ENCODE measurements around the gene USP17L30.
"Not testable (repeated sequence)": the region's sequence is repeated elsewhere in the genome, so short reads cannot be mapped to it uniquely, and the experiment has no call there.

USP17L30 gene, protein sequence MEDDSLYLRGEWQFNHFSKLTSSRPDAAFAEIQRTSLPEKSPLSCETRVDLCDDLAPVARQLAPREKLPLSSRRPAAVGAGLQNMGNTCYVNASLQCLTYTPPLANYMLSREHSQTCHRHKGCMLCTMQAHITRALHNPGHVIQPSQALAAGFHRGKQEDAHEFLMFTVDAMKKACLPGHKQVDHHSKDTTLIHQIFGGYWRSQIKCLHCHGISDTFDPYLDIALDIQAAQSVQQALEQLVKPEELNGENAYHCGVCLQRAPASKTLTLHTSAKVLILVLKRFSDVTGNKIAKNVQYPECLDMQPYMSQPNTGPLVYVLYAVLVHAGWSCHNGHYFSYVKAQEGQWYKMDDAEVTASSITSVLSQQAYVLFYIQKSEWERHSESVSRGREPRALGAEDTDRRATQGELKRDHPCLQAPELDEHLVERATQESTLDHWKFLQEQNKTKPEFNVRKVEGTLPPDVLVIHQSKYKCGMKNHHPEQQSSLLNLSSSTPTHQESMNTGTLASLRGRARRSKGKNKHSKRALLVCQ

DNA sequence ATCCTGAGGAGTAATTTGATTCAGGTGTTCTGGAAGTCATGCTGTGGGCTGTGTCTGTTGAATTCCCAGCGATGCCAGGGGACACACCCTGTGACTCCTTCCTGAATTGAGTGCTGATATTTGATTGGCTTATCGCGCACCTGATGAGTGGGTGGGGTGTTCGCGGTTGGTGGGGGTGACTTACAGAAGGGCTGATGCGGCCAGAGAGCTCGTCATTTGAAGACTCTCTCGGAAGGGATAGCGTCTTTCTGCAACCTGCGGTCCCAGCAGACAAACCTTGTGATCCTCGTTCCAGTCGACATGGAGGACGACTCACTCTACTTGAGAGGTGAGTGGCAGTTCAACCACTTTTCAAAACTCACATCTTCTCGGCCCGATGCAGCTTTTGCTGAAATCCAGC, at the start of gene USP17L30:
Gene USP17L30, plus strand, starts transcription at position 301 of the 400 bp plus-strand sequence. Its CDS starts 0 bp downstream, at position 301.
- H3K9me3 ChIP-seq (ENCODE audit: low read length); H3K27me3 ChIP-seq (ENCODE audit: insufficient read depth, low read length); H3K4me3 ChIP-seq (ENCODE audit: low read depth, low read length, poor library complexity, severe bottlenecking); H3K27ac ChIP-seq (ENCODE audit: low read depth, low read length, poor library complexity, severe bottlenecking); H2AFZ ChIP-seq (ENCODE audit: low read length); H3K4me2 ChIP-seq (ENCODE audit: low read length); H3K36me3 ChIP-seq (ENCODE audit: insufficient read depth, low read length); H3K4me1 ChIP-seq (ENCODE audit: insufficient read depth, low read length, severe bottlenecking); H3F3A ChIP-seq (ENCODE audit: insufficient read depth, low read length); H3K79me2 ChIP-seq (ENCODE audit: insufficient read depth, low read length); H3K9ac ChIP-seq (ENCODE audit: low read length); H3K9me2 ChIP-seq (ENCODE audit: low read depth, low read length); H4K20me1 ChIP-seq (ENCODE audit: insufficient read depth, low read length): not testable (repeated sequence)

DNA sequence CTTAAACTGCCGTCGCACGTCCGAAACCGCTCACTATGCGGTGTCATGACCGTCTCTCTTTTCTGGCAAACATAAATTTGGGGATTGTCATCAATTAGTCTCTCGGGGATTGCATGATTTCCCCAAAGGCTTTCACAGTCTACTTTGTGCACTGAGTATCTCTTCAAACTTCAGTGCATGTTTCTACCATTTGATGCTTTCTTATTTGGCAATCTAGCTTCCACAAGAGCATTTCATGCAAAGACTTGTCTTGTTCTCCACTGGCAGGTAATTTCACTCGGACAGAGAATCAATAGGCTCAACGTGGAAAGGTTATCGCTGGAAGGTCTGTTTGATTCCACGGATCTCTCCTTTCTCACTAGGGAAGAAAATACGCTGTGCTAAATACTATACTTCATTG, 38.7 kb upstream of the USP17L30 start:
- H3K79me2 ChIP-seq (ENCODE audit: insufficient read depth, low read length); H3K27ac ChIP-seq (ENCODE audit: low read depth, low read length, poor library complexity, severe bottlenecking); H3K4me1 ChIP-seq (ENCODE audit: insufficient read depth, low read length, severe bottlenecking); H3K27me3 ChIP-seq (ENCODE audit: insufficient read depth, low read length); H3K9me3 ChIP-seq (ENCODE audit: low read length); H3K4me3 ChIP-seq (ENCODE audit: low read depth, low read length, poor library complexity, severe bottlenecking); H3K4me2 ChIP-seq (ENCODE audit: low read length); H3K36me3 ChIP-seq (ENCODE audit: insufficient read depth, low read length); H3K9me2 ChIP-seq (ENCODE audit: low read depth, low read length); H3F3A ChIP-seq (ENCODE audit: insufficient read depth, low read length); H3K9ac ChIP-seq (ENCODE audit: low read length); H4K20me1 ChIP-seq (ENCODE audit: insufficient read depth, low read length); H2AFZ ChIP-seq (ENCODE audit: low read length): not testable (repeated sequence)

DNA sequence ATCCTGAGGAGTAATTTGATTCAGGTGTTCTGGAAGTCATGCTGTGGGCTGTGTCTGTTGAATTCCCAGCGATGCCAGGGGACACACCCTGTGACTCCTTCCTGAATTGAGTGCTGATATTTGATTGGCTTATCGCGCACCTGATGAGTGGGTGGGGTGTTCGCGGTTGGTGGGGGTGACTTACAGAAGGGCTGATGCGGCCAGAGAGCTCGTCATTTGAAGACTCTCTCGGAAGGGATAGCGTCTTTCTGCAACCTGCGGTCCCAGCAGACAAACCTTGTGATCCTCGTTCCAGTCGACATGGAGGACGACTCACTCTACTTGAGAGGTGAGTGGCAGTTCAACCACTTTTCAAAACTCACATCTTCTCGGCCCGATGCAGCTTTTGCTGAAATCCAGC, 38.1 kb upstream of the USP17L30 start, which contains the start of gene USP17L24:
Gene USP17L24, plus strand, starts transcription at position 301 of the 400 bp plus-strand sequence. Its CDS starts 0 bp downstream, at position 301.
- H3F3A ChIP-seq (ENCODE audit: insufficient read depth, low read length); H3K9me3 ChIP-seq (ENCODE audit: low read length); H3K4me2 ChIP-seq (ENCODE audit: low read length); H4K20me1 ChIP-seq (ENCODE audit: insufficient read depth, low read length); H3K4me1 ChIP-seq (ENCODE audit: insufficient read depth, low read length, severe bottlenecking); H3K9ac ChIP-seq (ENCODE audit: low read length); H3K79me2 ChIP-seq (ENCODE audit: insufficient read depth, low read length); H3K27ac ChIP-seq (ENCODE audit: low read depth, low read length, poor library complexity, severe bottlenecking); H3K4me3 ChIP-seq (ENCODE audit: low read depth, low read length, poor library complexity, severe bottlenecking); H3K27me3 ChIP-seq (ENCODE audit: insufficient read depth, low read length); H3K9me2 ChIP-seq (ENCODE audit: low read depth, low read length); H3K36me3 ChIP-seq (ENCODE audit: insufficient read depth, low read length); H2AFZ ChIP-seq (ENCODE audit: low read length): not testable (repeated sequence)

DNA sequence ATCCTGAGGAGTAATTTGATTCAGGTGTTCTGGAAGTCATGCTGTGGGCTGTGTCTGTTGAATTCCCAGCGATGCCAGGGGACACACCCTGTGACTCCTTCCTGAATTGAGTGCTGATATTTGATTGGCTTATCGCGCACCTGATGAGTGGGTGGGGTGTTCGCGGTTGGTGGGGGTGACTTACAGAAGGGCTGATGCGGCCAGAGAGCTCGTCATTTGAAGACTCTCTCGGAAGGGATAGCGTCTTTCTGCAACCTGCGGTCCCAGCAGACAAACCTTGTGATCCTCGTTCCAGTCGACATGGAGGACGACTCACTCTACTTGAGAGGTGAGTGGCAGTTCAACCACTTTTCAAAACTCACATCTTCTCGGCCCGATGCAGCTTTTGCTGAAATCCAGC, 33.3 kb upstream of the USP17L30 start, which contains the start of gene USP17L25:
Gene USP17L25, plus strand, starts transcription at position 301 of the 400 bp plus-strand sequence. Its CDS starts 0 bp downstream, at position 301.
- not testable (repeated sequence) for H3K27me3 ChIP-seq (ENCODE audit: insufficient read depth, low read length); H3F3A ChIP-seq (ENCODE audit: insufficient read depth, low read length); H3K4me1 ChIP-seq (ENCODE audit: insufficient read depth, low read length, severe bottlenecking); H2AFZ ChIP-seq (ENCODE audit: low read length); H3K9ac ChIP-seq (ENCODE audit: low read length); H3K27ac ChIP-seq (ENCODE audit: low read depth, low read length, poor library complexity, severe bottlenecking); H3K36me3 ChIP-seq (ENCODE audit: insufficient read depth, low read length); H3K4me2 ChIP-seq (ENCODE audit: low read length); H3K79me2 ChIP-seq (ENCODE audit: insufficient read depth, low read length); H3K9me3 ChIP-seq (ENCODE audit: low read length); H3K9me2 ChIP-seq (ENCODE audit: low read depth, low read length); H4K20me1 ChIP-seq (ENCODE audit: insufficient read depth, low read length); H3K4me3 ChIP-seq (ENCODE audit: low read depth, low read length, poor library complexity, severe bottlenecking)

DNA sequence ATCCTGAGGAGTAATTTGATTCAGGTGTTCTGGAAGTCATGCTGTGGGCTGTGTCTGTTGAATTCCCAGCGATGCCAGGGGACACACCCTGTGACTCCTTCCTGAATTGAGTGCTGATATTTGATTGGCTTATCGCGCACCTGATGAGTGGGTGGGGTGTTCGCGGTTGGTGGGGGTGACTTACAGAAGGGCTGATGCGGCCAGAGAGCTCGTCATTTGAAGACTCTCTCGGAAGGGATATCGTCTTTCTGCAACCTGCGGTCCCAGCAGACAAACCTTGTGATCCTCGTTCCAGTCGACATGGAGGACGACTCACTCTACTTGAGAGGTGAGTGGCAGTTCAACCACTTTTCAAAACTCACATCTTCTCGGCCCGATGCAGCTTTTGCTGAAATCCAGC, 28.6 kb upstream of the USP17L30 start, which contains the start of gene USP17L26:
Gene USP17L26, plus strand, starts transcription at position 301 of the 400 bp plus-strand sequence. Its CDS starts 0 bp downstream, at position 301.
- not testable (repeated sequence) for H3K27ac ChIP-seq (ENCODE audit: low read depth, low read length, poor library complexity, severe bottlenecking); H3K9ac ChIP-seq (ENCODE audit: low read length); H3K4me1 ChIP-seq (ENCODE audit: insufficient read depth, low read length, severe bottlenecking); H3K4me3 ChIP-seq (ENCODE audit: low read depth, low read length, poor library complexity, severe bottlenecking); H3K27me3 ChIP-seq (ENCODE audit: insufficient read depth, low read length); H3K9me3 ChIP-seq (ENCODE audit: low read length); H2AFZ ChIP-seq (ENCODE audit: low read length); H3F3A ChIP-seq (ENCODE audit: insufficient read depth, low read length); H4K20me1 ChIP-seq (ENCODE audit: insufficient read depth, low read length); H3K79me2 ChIP-seq (ENCODE audit: insufficient read depth, low read length); H3K36me3 ChIP-seq (ENCODE audit: insufficient read depth, low read length); H3K9me2 ChIP-seq (ENCODE audit: low read depth, low read length); H3K4me2 ChIP-seq (ENCODE audit: low read length)

DNA sequence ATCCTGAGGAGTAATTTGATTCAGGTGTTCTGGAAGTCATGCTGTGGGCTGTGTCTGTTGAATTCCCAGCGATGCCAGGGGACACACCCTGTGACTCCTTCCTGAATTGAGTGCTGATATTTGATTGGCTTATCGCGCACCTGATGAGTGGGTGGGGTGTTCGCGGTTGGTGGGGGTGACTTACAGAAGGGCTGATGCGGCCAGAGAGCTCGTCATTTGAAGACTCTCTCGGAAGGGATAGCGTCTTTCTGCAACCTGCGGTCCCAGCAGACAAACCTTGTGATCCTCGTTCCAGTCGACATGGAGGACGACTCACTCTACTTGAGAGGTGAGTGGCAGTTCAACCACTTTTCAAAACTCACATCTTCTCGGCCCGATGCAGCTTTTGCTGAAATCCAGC, 23.8 kb upstream of the USP17L30 start, which contains the start of gene USP17L5:
Gene USP17L5, plus strand, starts transcription at position 301 of the 400 bp plus-strand sequence. Its CDS starts 0 bp downstream, at position 301.
- H2AFZ ChIP-seq (ENCODE audit: low read length); H3K4me3 ChIP-seq (ENCODE audit: low read depth, low read length, poor library complexity, severe bottlenecking); H3K4me2 ChIP-seq (ENCODE audit: low read length); H3K9me2 ChIP-seq (ENCODE audit: low read depth, low read length); H4K20me1 ChIP-seq (ENCODE audit: insufficient read depth, low read length); H3K27me3 ChIP-seq (ENCODE audit: insufficient read depth, low read length); H3K9ac ChIP-seq (ENCODE audit: low read length); H3F3A ChIP-seq (ENCODE audit: insufficient read depth, low read length); H3K4me1 ChIP-seq (ENCODE audit: insufficient read depth, low read length, severe bottlenecking); H3K27ac ChIP-seq (ENCODE audit: low read depth, low read length, poor library complexity, severe bottlenecking); H3K79me2 ChIP-seq (ENCODE audit: insufficient read depth, low read length); H3K9me3 ChIP-seq (ENCODE audit: low read length); H3K36me3 ChIP-seq (ENCODE audit: insufficient read depth, low read length): not testable (repeated sequence)

DNA sequence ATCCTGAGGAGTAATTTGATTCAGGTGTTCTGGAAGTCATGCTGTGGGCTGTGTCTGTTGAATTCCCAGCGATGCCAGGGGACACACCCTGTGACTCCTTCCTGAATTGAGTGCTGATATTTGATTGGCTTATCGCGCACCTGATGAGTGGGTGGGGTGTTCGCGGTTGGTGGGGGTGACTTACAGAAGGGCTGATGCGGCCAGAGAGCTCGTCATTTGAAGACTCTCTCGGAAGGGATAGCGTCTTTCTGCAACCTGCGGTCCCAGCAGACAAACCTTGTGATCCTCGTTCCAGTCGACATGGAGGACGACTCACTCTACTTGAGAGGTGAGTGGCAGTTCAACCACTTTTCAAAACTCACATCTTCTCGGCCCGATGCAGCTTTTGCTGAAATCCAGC, 19.1 kb upstream of the USP17L30 start, which contains the start of gene USP17L27:
Gene USP17L27, plus strand, starts transcription at position 301 of the 400 bp plus-strand sequence. Its CDS starts 0 bp downstream, at position 301.
- not testable (repeated sequence) for H3K9me3 ChIP-seq (ENCODE audit: low read length); H3K27me3 ChIP-seq (ENCODE audit: insufficient read depth, low read length); H3K4me2 ChIP-seq (ENCODE audit: low read length); H3K79me2 ChIP-seq (ENCODE audit: insufficient read depth, low read length); H3K36me3 ChIP-seq (ENCODE audit: insufficient read depth, low read length); H2AFZ ChIP-seq (ENCODE audit: low read length); H3K27ac ChIP-seq (ENCODE audit: low read depth, low read length, poor library complexity, severe bottlenecking); H3K9ac ChIP-seq (ENCODE audit: low read length); H3K4me1 ChIP-seq (ENCODE audit: insufficient read depth, low read length, severe bottlenecking); H3F3A ChIP-seq (ENCODE audit: insufficient read depth, low read length); H3K4me3 ChIP-seq (ENCODE audit: low read depth, low read length, poor library complexity, severe bottlenecking); H3K9me2 ChIP-seq (ENCODE audit: low read depth, low read length); H4K20me1 ChIP-seq (ENCODE audit: insufficient read depth, low read length)

All from OCI-LY1 (cell line).